RWPE1 (cell line): ENCODE data around the gene NDST3.
"Not testable (repeated sequence)": the region's sequence is repeated elsewhere in the genome, so short reads cannot be mapped to it uniquely, and the experiment has no call there.

Experiments used
- CTCF ChIA-PET: fragments of 350-600 bp; sonication (Branson Sonifier 250); formaldehyde crosslinking; extraction: SDS; loops from one replicate; lab custom pipeline; 2021; lab: Yijun Ruan, JAX
- POLR2A ChIA-PET: fragments of 400-600 bp; formaldehyde crosslinking; extraction: SDS; loops from one replicate; lab custom pipeline; 2020; ENCODE audit warnings: antibody characterized with exemption; ENCODE audit not compliant: low non-redundant PET; lab: Yijun Ruan, JAX
- DNase-seq: peaks from one replicate; pipeline ENCODE4 v3.0.0; 2012; ENCODE audit warnings: low spot score
- H3K27ac ChIP-seq: fragments of 450-650 bp; 2 replicates; pipeline ENCODE4 v1.5.1; 2017
- TF ChIP-seq, protein P1 (sequence below): fragments of 450-650 bp; conservative IDR thresholded peaks from 2 replicates; pipeline ENCODE4 v1.5.1; 2017; ENCODE audit warnings: low read depth, mild to moderate bottlenecking

NDST3 gene

DNA sequence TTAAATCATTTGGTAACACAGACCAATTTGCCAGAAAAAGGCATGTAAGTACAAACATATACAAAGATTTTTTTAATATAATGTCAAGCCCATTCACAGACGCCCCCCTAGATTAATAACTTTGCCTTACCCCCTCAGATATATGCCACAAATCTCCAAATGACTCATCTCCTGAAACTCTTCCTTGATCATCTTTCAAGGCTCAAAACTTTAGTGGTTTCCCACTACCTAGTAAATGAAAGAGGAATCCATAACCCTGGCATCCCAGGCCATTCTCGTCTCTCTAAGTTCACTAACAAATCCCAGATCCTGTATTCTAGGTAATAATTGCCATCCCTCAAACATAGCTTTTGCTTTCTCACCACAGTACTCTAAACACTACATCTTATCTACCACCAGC lies 256.7 kb downstream of the NDST3 start:
- TF ChIP-seq, protein P1, sequence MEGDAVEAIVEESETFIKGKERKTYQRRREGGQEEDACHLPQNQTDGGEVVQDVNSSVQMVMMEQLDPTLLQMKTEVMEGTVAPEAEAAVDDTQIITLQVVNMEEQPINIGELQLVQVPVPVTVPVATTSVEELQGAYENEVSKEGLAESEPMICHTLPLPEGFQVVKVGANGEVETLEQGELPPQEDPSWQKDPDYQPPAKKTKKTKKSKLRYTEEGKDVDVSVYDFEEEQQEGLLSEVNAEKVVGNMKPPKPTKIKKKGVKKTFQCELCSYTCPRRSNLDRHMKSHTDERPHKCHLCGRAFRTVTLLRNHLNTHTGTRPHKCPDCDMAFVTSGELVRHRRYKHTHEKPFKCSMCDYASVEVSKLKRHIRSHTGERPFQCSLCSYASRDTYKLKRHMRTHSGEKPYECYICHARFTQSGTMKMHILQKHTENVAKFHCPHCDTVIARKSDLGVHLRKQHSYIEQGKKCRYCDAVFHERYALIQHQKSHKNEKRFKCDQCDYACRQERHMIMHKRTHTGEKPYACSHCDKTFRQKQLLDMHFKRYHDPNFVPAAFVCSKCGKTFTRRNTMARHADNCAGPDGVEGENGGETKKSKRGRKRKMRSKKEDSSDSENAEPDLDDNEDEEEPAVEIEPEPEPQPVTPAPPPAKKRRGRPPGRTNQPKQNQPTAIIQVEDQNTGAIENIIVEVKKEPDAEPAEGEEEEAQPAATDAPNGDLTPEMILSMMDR, result no peak
- POLR2A ChIA-PET, result no interaction called here
- no peak overlapping the region for H3K27ac ChIP-seq
- no peak for DNase-seq
- CTCF ChIA-PET, result interaction anchor here (0.6 to 0.9 kb wide), 2 partner anchors 10 to 74 kb away, joined by 3 read pairs; no protein-coding TSS in a partner anchor

DNA sequence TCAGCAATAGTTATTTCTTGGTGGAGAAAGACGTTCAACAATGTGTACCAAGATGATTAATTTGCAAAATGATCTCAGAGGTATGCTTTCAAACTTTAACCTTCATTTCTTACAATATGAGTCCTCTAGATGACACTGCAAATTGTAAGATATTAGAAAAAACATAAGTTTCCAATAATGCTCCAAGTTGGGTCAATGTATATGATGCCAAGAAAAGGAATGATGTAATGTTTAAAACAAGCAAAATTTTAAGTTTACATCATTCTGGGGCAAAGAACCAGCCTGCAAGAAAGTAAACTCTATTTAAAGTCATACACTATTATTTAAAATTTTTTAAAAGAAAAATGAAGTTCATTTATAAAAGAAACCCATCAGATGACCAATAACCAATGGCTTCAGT lies 262.4 kb downstream of the NDST3 start:
- CTCF ChIA-PET, result interaction anchor here (0.7 kb wide), 1 partner anchor 592 kb away, joined by 5 read pairs; no protein-coding TSS in a partner anchor
- TF ChIP-seq, protein P1, result no peak
- no peak for DNase-seq
- H3K27ac ChIP-seq, result no peak overlapping the region
- POLR2A ChIA-PET, result no interaction called here

DNA sequence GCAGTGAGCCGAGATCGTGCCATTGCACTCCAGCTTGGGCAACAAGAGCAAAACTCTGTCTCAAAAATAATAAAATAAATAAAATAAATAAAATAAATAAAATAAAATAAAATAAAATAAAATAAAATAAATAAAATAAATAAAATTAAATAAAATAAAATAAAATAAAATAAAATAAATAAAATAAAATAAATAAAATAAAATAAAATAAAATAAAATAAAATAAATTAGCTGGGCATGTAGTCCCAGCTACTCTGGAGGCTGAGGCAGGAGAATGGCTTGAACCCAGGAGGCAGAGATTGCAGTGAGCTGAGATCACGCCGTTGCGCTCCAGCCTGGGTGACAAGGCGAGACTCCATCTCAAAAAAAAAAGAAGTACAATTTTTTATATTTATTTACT lies 265.3 kb downstream of the NDST3 start:
- DNase-seq, CTCF ChIA-PET, H3K27ac ChIP-seq, POLR2A ChIA-PET: not testable (repeated sequence)

DNA sequence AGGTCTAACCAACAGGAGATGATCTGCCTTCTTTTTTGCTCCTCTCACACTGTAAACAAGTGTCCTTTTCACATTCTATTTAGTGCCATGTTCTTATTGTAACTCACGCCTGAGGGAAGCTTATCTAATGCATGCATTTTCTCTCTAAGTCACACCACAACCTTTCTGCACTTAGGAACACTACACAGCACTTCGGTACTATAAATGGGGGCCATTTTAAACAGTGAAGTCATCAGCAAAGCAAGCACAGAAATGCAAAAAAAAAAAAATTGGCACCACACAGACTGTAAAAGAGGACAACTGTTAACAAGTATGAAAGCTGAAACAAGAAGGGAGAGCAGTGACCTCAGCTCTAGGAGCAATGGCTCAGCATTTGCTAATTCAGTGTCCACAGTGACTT lies 273.4 kb downstream of the NDST3 start:
- TF ChIP-seq, protein P1, result no peak
- H3K27ac ChIP-seq, result no peak overlapping the region
- no peak for DNase-seq
- CTCF ChIA-PET, result no interaction called here
- POLR2A ChIA-PET, result no interaction called here
